Upper lobe of left lung (tissue), 6 donors: ENCODE measurements around the gene MT1H. TPM values are rescaled to one million over a fixed set of nuclear protein-coding genes. Genes with fewer than 3 reads are reported as not detected.
"Not testable (repeated sequence)": the region's sequence is repeated elsewhere in the genome, so short reads cannot be mapped to it uniquely, and the experiment has no call there.

ENCODE experiments used
- ATAC-seq, 2 donors: fragments of 200-7000 bp; cut with Tn5 transposase; one replicate each; pipeline ENCODE4 v1.9.1; 2022; ENCODE audit warnings: mild to moderate bottlenecking in 2 of 2, moderate library complexity in 2 of 2; ENCODE audit not compliant: low FRiP score in 2 of 2
- DNase-seq, 2 donors: peaks; one replicate each; pipeline ENCODE4 v3.0.0-alpha.2; 2019 to 2020
- H3K27ac ChIP-seq, 4 donors: fragments of 200-600 bp; sonication (generic); one replicate each; pipeline ENCODE4 v1.5.1; 2016 to 2019
- H3K27me3 ChIP-seq, 4 donors: fragments of 200-600 bp; sonication (generic); one replicate each; pipeline ENCODE4 v1.5.1; 2017 to 2019
- H3K36me3 ChIP-seq, 4 donors: fragments of 200-600 bp; sonication (generic); one replicate each; pipeline ENCODE4 v1.5.1; 2016 to 2019
- H3K4me1 ChIP-seq, 4 donors: fragments of 200-600 bp; sonication (generic); one replicate each; pipeline ENCODE4 v1.5.1; 2018 to 2019
- H3K4me3 ChIP-seq, 4 donors: fragments of 200-600 bp; sonication (generic); one replicate each; pipeline ENCODE4 v1.5.1; 2017 to 2019; ENCODE audit warnings: mild to moderate bottlenecking in 2 of 4, moderate library complexity in 1 of 4
- H3K9me3 ChIP-seq, 4 donors: fragments of 200-600 bp; sonication (generic); one replicate each; pipeline ENCODE4 v1.5.1; 2018 to 2019
- EP300 ChIP-seq, 4 donors: sonication (generic); formaldehyde crosslinking; IDR thresholded peaks; one replicate each; pipeline ENCODE4 v1.5.1; 2017; ENCODE audit warnings: antibody characterized with exemption in 4 of 4, control low read depth in 2 of 4
- POLR2A ChIP-seq, 4 donors: fragments of 450-650 bp; IDR thresholded peaks; one replicate each; pipeline ENCODE4 v1.5.1; 2016 to 2017; ENCODE audit warnings: antibody characterized with exemption in 4 of 4, mild to moderate bottlenecking in 2 of 4
- POLR2AphosphoS5 ChIP-seq, 2 donors: sonication (generic); formaldehyde crosslinking; IDR thresholded peaks; one replicate each; pipeline ENCODE4 v1.5.1; 2017; ENCODE audit warnings: antibody characterized with exemption in 2 of 2
- WGBS, 2 donors: methylation state at CpG; one replicate each; pipeline ENCODE4 v1.1.5; 2017 to 2018; 5-methylcytosine and 5-hydroxymethylcytosine counted together
- total RNA-seq, 6 donors: library from RNA; depleted of rRNA in 4 of 6; stranded (reverse); fragments of >200 nt in 4 of 6; gene quantifications; one replicate each; pipeline versions ENCODE4 v1.1.0 to v1.2.1, GENCODE V29; 2016 to 2021
- TF ChIP-seq, protein P1 (sequence below), 6 experiments: fragments of 450-650 bp in 4 of 6; fragments of 200-600 bp in 2 of 6; sonication (generic) in 2 of 6; IDR thresholded peaks; one replicate each; pipeline ENCODE4 v1.5.1; 2016 to 2019; ENCODE audit warnings: antibody characterized with exemption in 6 of 6
- donor health status: DM: no; HTN: no; CAD: no; lungs with moderate emphysema.
- donor health status: DM: no; HTN: yes; CAD: no; lungs with severe emphysema.

The MT1H gene
- total RNA-seq, 6 donors from 2014 or later = 2.9 to 9.3 TPM; not detected in 4

DNA sequence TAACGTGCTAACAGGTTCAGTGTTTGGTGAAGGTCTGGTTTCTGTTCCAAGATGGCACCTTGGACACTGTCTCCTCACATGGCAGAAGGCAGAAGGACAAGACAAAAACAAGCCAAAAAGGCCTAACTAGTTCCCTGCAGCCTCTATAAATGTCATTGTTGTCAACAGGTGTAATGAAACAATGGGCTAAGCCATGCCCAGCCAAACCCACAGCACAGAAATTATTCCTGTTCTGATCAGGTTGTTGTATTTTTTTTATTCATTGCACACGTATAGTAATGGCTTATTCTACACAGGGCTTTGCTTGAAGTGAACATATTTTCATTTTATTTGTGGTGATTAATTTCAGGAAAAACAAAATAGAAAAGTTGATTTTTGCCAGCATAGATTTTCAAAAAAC is 44.2 kb downstream of the MT1H start:
- DNase-seq = no peak
- TF ChIP-seq, protein P1, sequence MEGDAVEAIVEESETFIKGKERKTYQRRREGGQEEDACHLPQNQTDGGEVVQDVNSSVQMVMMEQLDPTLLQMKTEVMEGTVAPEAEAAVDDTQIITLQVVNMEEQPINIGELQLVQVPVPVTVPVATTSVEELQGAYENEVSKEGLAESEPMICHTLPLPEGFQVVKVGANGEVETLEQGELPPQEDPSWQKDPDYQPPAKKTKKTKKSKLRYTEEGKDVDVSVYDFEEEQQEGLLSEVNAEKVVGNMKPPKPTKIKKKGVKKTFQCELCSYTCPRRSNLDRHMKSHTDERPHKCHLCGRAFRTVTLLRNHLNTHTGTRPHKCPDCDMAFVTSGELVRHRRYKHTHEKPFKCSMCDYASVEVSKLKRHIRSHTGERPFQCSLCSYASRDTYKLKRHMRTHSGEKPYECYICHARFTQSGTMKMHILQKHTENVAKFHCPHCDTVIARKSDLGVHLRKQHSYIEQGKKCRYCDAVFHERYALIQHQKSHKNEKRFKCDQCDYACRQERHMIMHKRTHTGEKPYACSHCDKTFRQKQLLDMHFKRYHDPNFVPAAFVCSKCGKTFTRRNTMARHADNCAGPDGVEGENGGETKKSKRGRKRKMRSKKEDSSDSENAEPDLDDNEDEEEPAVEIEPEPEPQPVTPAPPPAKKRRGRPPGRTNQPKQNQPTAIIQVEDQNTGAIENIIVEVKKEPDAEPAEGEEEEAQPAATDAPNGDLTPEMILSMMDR (IDR thresholded peaks at IDR 0.05) = no peak
- TF ChIP-seq POLR2A (IDR thresholded peaks at IDR 0.05) = no peak
- TF ChIP-seq POLR2AphosphoS5 (IDR thresholded peaks at IDR 0.05) = no peak
- TF ChIP-seq EP300 (IDR thresholded peaks at IDR 0.05) = no peak
- Histone ChIP-seq H3K27ac (no peak overlapping the region), H3K4me1 (no peaks in the 10 kb centered on the region), H3K27me3 (no peaks in the 10 kb centered on the region), H3K36me3 (no peaks in the 10 kb centered on the region), H3K4me3 (no peak overlapping the region), H3K9me3 (no peaks in the 10 kb centered on the region)
- ATAC-seq = no peak
- 91 to 94% methylated on average over 2 of the region's 2 CpGs for WGBS, 2 donors

DNA sequence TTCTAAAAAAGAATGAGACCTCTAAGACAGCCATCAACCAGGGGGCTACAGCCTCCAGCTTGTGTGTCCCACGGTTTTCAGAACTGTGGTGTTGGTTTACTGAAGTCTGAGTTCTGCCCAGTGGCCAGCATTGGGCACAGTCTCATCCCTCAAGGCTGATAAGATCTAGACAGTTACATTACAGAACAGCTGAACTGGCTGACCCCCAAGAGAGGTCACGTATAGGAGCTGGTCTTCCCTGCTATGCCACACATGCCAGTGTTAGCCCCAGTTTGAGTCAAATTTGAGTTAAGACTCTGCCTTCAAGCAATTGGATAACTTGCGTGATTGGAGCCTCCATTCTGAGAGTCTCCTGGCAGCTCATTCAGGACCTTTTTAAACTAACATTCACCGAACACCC is 45.5 kb downstream of the MT1H start:
- 72 to 84% methylated on average over 4 of the region's 4 CpGs for WGBS, 2 donors
- H3K27ac ChIP-seq = no peak overlapping the region
- DNase-seq (no peak), ATAC-seq (no peak)
- H3K9me3 ChIP-seq = no peaks in the 10 kb centered on the region
- H3K27me3 ChIP-seq = no peaks in the 10 kb centered on the region
- TF ChIP-seq POLR2A (IDR thresholded peaks at IDR 0.05) = no peak
- TF ChIP-seq, protein P1 (IDR thresholded peaks at IDR 0.05) = no peak
- no peak for TF ChIP-seq EP300 (IDR thresholded peaks at IDR 0.05)
- TF ChIP-seq POLR2AphosphoS5 (IDR thresholded peaks at IDR 0.05) = no peak
- H3K36me3 ChIP-seq = no peaks in the 10 kb centered on the region
- H3K4me3 ChIP-seq = no peak overlapping the region
- no peaks in the 10 kb centered on the region for H3K4me1 ChIP-seq

GRCh38 chr16:56716761-56717160 is 47.1 kb downstream of the MT1H start:
- WGBS, 2 donors = 84% methylated on average over 3 of the region's 3 CpGs
- Histone ChIP-seq H3K9me3 (no peaks in the 10 kb centered on the region), H3K36me3 (no peaks in the 10 kb centered on the region), H3K4me1 (no peaks in the 10 kb centered on the region), H3K4me3 (no peak overlapping the region), H3K27ac (no peak overlapping the region), H3K27me3 (no peaks in the 10 kb centered on the region)
- no peak for DNase-seq
- no peak for ATAC-seq
- TF ChIP-seq POLR2AphosphoS5 (IDR thresholded peaks at IDR 0.05) (no peak), POLR2A (IDR thresholded peaks at IDR 0.05) (no peak), EP300 (IDR thresholded peaks at IDR 0.05) (no peak)
- TF ChIP-seq, protein P1 (IDR thresholded peaks at IDR 0.05) = no peak

DNA sequence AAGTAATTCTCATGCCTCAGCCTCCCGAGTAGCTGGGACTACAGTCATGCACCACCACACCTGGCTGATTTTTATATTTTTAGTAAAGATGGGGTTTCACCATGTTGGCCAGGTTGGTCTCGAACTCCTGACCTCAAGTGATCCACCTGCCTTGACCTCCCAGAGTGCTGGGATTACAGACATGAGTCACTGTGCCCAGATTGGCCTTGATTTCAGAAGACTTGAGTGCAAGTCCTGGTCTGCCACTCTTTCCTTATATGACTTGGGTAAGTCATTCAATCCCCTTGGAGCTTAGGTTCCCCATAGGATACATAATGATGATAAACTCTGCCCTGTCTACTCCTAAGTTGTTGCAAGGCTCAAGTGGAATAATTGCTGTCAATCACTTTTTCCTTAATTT is 47.9 kb downstream of the MT1H start:
- not testable (repeated sequence) for H3K27me3 ChIP-seq, DNase-seq, H3K9me3 ChIP-seq, H3K4me3 ChIP-seq, H3K27ac ChIP-seq, H3K36me3 ChIP-seq, H3K4me1 ChIP-seq, ATAC-seq
- 93 to 94% methylated on average over 2 of the region's 2 CpGs for WGBS, 2 donors

Other genes with a start within 250 kb of the MT1H start
- 100 to 1,000 TPM in 3 of 6 donors, 10 to 100 TPM in 3; 67.1 to 344 (median 98.0) TPM for gene AMFR, start 244.3 kb upstream of the MT1H start, total RNA-seq
- 10 to 100 TPM; 28.3 to 88.2 (median 51.7) TPM for gene NUDT21, start 218.5 kb upstream of the MT1H start, total RNA-seq
- gene OGFOD1, start 218.3 kb upstream of the MT1H start, total RNA-seq = 10 to 100 TPM; 19.8 to 72.3 (median 29.7) TPM
- gene BBS2, start 149.8 kb upstream of the MT1H start, total RNA-seq = 100 to 1,000 TPM in 1 of 6 donors, 10 to 100 TPM in 5; 27.5 to 188 (median 35.4) TPM
- not detected for gene MT4, start 104.7 kb upstream of the MT1H start, total RNA-seq
- 1 to 10 TPM in 2 of 6 donors, not detected in 4; 1.4 to 1.5 TPM for gene MT3, start 80.3 kb upstream of the MT1H start, total RNA-seq
- gene MT2A, start 61.2 kb upstream of the MT1H start, total RNA-seq = 100 to 1,000 TPM; 137 to 552 (median 338) TPM
- gene MT1E, start 44.0 kb upstream of the MT1H start, total RNA-seq = 100 to 1,000 TPM in 5 of 6 donors, 10 to 100 TPM in 1; 72.3 to 546 (median 187) TPM
- 100 to 1,000 TPM in 1 of 6 donors, 10 to 100 TPM in 4, 1 to 10 TPM in 1; 8.4 to 194 (median 37.0) TPM for gene MT1M, start 37.2 kb upstream of the MT1H start, total RNA-seq
- 10 to 100 TPM in 4 of 6 donors, 1 to 10 TPM in 1, not detected in 1; 5.4 to 59.1 (median 13.4) TPM for gene MT1A, start 31.1 kb upstream of the MT1H start, total RNA-seq
- not detected for gene MT1B, start 17.9 kb upstream of the MT1H start, total RNA-seq
- 10 to 100 TPM in 2 of 6 donors, 1 to 10 TPM in 4; 4.7 to 21.0 (median 8.6) TPM for gene MT1F, start 11.9 kb upstream of the MT1H start, total RNA-seq
- 10 to 100 TPM in 4 of 6 donors, 1 to 10 TPM in 1, not detected in 1; 4.5 to 93.0 (median 14.0) TPM for gene MT1G, start 1.7 kb upstream of the MT1H start, total RNA-seq
- 100 to 1,000 TPM in 4 of 6 donors, 10 to 100 TPM in 2; 77.5 to 552 (median 151) TPM for gene MT1X, start 12.7 kb downstream of the MT1H start, total RNA-seq
- 10 to 100 TPM; 30.9 to 57.3 (median 45.3) TPM for gene NUP93, start 60.3 kb downstream of the MT1H start, total RNA-seq
- under 1 TPM in 2 of 6 donors, not detected in 4; 0.06 to 0.61 TPM for gene SLC12A3, start 195.4 kb downstream of the MT1H start, total RNA-seq